CD4-positive, CD25-positive, alpha-beta regulatory T cell (primary cell): ENCODE measurements around the gene STK39. TPM values are rescaled to one million over a fixed set of nuclear protein-coding genes. Genes with fewer than 3 reads are reported as not detected.

ENCODE experiments used
- ATAC-seq, 2 donors: fragments of 150-1000 bp; cut with Tn5 transposase; one replicate each; pipeline ENCODE4 v1.10.0; 2021; ENCODE audit warnings: low read depth in 2 of 2, moderate number of reproducible peaks in 2 of 2, moderate library complexity in 1 of 2
- DNase-seq, 3 donors: peaks; one replicate each; pipeline versions ENCODE4 v3.0.0 to v3.0.0-alpha.2; 2012 to 2022; ENCODE audit warnings: mixed read lengths in 1 of 3
- H3K27ac ChIP-seq: one replicate; pipeline ENCODE4 v1.7.0; 2013; ENCODE audit warnings: mild to moderate bottlenecking, low read length; ENCODE audit not compliant: insufficient read depth, poor library complexity, severe bottlenecking
- H3K27me3 ChIP-seq: one replicate; pipeline ENCODE4 v1.7.0; 2013; ENCODE audit warnings: low read length; ENCODE audit not compliant: control insufficient read depth, insufficient read depth
- H3K36me3 ChIP-seq: one replicate; pipeline ENCODE4 v1.7.0; 2013; ENCODE audit warnings: mild to moderate bottlenecking, low read length, moderate library complexity; ENCODE audit not compliant: control insufficient read depth, insufficient read depth
- H3K4me1 ChIP-seq: 2 replicates; pipeline ENCODE4 v1.7.0; 2013; ENCODE audit warnings: mild to moderate bottlenecking, low read length; ENCODE audit not compliant: insufficient read depth, control insufficient read depth, poor library complexity, severe bottlenecking
- H3K4me3 ChIP-seq: one replicate; pipeline ENCODE4 v1.7.0; 2013; ENCODE audit warnings: low read depth, mild to moderate bottlenecking, low read length, moderate library complexity
- H3K9me3 ChIP-seq, 2 experiments: 1 replicate in 1 of 2; 2 replicates in 1 of 2; pipeline ENCODE4 v1.7.0; 2013; ENCODE audit warnings: low read length in 2 of 2, mild to moderate bottlenecking in 1 of 2, moderate library complexity in 1 of 2; ENCODE audit not compliant: control insufficient read depth in 2 of 2
- H3K27ac Mint-ChIP-seq, 3 donors: one replicate each; pipeline ENCODE4 v1.8.0; 2020 to 2022; ENCODE audit warnings: mild to moderate bottlenecking in 3 of 3, mixed read lengths in 3 of 3, moderate library complexity in 2 of 3
- H3K27me3 Mint-ChIP-seq: one replicate; pipeline ENCODE4 v1.8.0; 2022; ENCODE audit warnings: mild to moderate bottlenecking, mixed read lengths
- H3K36me3 Mint-ChIP-seq: one replicate; pipeline ENCODE4 v1.8.0; 2020; ENCODE audit warnings: mixed read lengths
- H3K4me1 Mint-ChIP-seq, 4 donors: one replicate each; pipeline ENCODE4 v1.8.0; 2020 to 2022; ENCODE audit warnings: mixed read lengths in 4 of 4, mild to moderate bottlenecking in 1 of 4
- H3K4me3 Mint-ChIP-seq, 4 donors: one replicate each; pipeline ENCODE4 v1.8.0; 2020 to 2022; ENCODE audit warnings: mild to moderate bottlenecking in 4 of 4, mixed read lengths in 4 of 4, moderate library complexity in 3 of 4
- H3K9me3 Mint-ChIP-seq, 7 donors: one replicate each; pipeline ENCODE4 v1.8.0; 2020 to 2022; ENCODE audit warnings: mixed read lengths in 7 of 7, mild to moderate bottlenecking in 3 of 7, moderate library complexity in 2 of 7
- polyA plus RNA-seq, 4 donors: library from polyadenylated mRNA; unstranded; fragments of 300-500 nt; fragmentation: Illumina TruSeq; gene quantifications; one replicate each; pipeline ENCODE4 v1.2.3, GENCODE V29; 2021
- total RNA-seq: library from RNA; stranded (reverse); gene quantifications from one replicate; pipeline ENCODE4 v1.2.3, GENCODE V29; 2022

STK39 gene
- total and polyA plus RNA-seq, 5 donors from 2014 or later = 4.4 to 27.2 (median 7.6) TPM

GRCh38 chr2:168207851-168208250, 39.5 kb downstream of the STK39 start:
- Mint-ChIP-seq H3K27me3 (no peaks in the 10 kb centered on the region), H3K4me1 (peaks cover 26 to 61% (median 47%) of the 10 kb centered on the region in 4 donors), H3K4me3 (no peak overlapping the region), H3K9me3 (peaks cover 0 to 4% (median 0%) of the 10 kb centered on the region in 7 donors), H3K27ac (no peak overlapping the region), H3K36me3 (peaks cover 23% of the 10 kb centered on the region)
- no peak for DNase-seq
- H3K4me3 ChIP-seq = no peak overlapping the region
- H3K36me3 ChIP-seq = no peaks in the 10 kb centered on the region
- H3K27ac ChIP-seq = no peak overlapping the region
- no peak for ATAC-seq
- H3K4me1 ChIP-seq = peaks cover 25% of the 10 kb centered on the region
- H3K9me3 ChIP-seq = no peaks in the 10 kb centered on the region
- H3K27me3 ChIP-seq = no peaks in the 10 kb centered on the region

- peaks cover 29 to 56% (median 44%) of the 10 kb centered on the region in 4 donors for H3K4me1 Mint-ChIP-seq
- Histone ChIP-seq H3K27ac (no peak overlapping the region), H3K4me3 (no peak overlapping the region), H3K9me3 (no peaks in the 10 kb centered on the region), H3K36me3 (no peaks in the 10 kb centered on the region), H3K4me1 (no peaks in the 10 kb centered on the region), H3K27me3 (no peaks in the 10 kb centered on the region)
- no peak for DNase-seq
- peaks cover 0 to 4% (median 0%) of the 10 kb centered on the region in 7 donors for H3K9me3 Mint-ChIP-seq
- H3K27ac Mint-ChIP-seq = peak overlapping the region in 1 of 3 donors; percentile 48
- no peak overlapping the region for H3K4me3 Mint-ChIP-seq
- no peak for ATAC-seq
- H3K36me3 Mint-ChIP-seq = peaks cover 26% of the 10 kb centered on the region
- H3K27me3 Mint-ChIP-seq = no peaks in the 10 kb centered on the region
Observed at GRCh38 chr2:168203762-168204693, 43.4 kb downstream of the STK39 start.

- Histone ChIP-seq H3K4me1 (peaks cover 5% of the 10 kb centered on the region), H3K27me3 (no peaks in the 10 kb centered on the region), H3K9me3 (no peaks in the 10 kb centered on the region), H3K27ac (no peak overlapping the region), H3K4me3 (no peak overlapping the region), H3K36me3 (no peaks in the 10 kb centered on the region)
- Mint-ChIP-seq H3K4me1 (peaks cover 16 to 57% (median 42%) of the 10 kb centered on the region in 4 donors), H3K36me3 (peaks cover 21% of the 10 kb centered on the region), H3K27me3 (no peaks in the 10 kb centered on the region), H3K4me3 (no peak overlapping the region), H3K9me3 (peaks cover 0 to 1% (median 0%) of the 10 kb centered on the region in 7 donors), H3K27ac (peak overlapping the region in 1 of 3 donors; percentile 23)
- ATAC-seq (no peak), DNase-seq (no peak)
Observed at GRCh38 chr2:168201584-168202116, 45.7 kb downstream of the STK39 start.

GRCh38 chr2:168200930-168201583, 46.3 kb downstream of the STK39 start:
- Histone ChIP-seq H3K4me1 (peaks cover 7% of the 10 kb centered on the region), H3K36me3 (no peaks in the 10 kb centered on the region), H3K27me3 (no peaks in the 10 kb centered on the region), H3K9me3 (no peaks in the 10 kb centered on the region), H3K4me3 (no peak overlapping the region), H3K27ac (no peak overlapping the region)
- Mint-ChIP-seq H3K27me3 (no peaks in the 10 kb centered on the region), H3K4me1 (peaks cover 14 to 61% (median 45%) of the 10 kb centered on the region in 4 donors), H3K36me3 (peaks cover 20% of the 10 kb centered on the region), H3K4me3 (no peak overlapping the region), H3K27ac (no peak overlapping the region), H3K9me3 (no peaks in the 10 kb centered on the region)
- DNase-seq (no peak), ATAC-seq (no peak)

- Mint-ChIP-seq H3K9me3 (no peaks in the 10 kb centered on the region), H3K4me1 (peaks cover 25 to 76% (median 56%) of the 10 kb centered on the region in 4 donors), H3K4me3 (no peak overlapping the region), H3K27ac (peak overlapping the region in 1 of 3 donors; percentile 48), H3K36me3 (peaks cover 16% of the 10 kb centered on the region), H3K27me3 (no peaks in the 10 kb centered on the region)
- H3K4me1 ChIP-seq = peaks cover 30% of the 10 kb centered on the region
- H3K9me3 ChIP-seq = no peaks in the 10 kb centered on the region
- H3K27ac ChIP-seq = no peak overlapping the region
- DNase-seq = no peak
- no peaks in the 10 kb centered on the region for H3K36me3 ChIP-seq
- no peak overlapping the region for H3K4me3 ChIP-seq
- ATAC-seq = no peak
- no peaks in the 10 kb centered on the region for H3K27me3 ChIP-seq
Observed at GRCh38 chr2:168198476-168199207, 48.8 kb downstream of the STK39 start.

- no peak overlapping the region for H3K4me3 ChIP-seq
- ATAC-seq = no peak
- Mint-ChIP-seq H3K4me3 (no peak overlapping the region), H3K27ac (peak overlapping the region; percentile 81 to 88 (median 82)), H3K4me1 (peaks cover 25 to 83% (median 61%) of the 10 kb centered on the region in 4 donors), H3K9me3 (no peaks in the 10 kb centered on the region), H3K27me3 (no peaks in the 10 kb centered on the region), H3K36me3 (peaks cover 6% of the 10 kb centered on the region)
- no peak overlapping the region for H3K27ac ChIP-seq
- no peak for DNase-seq
- no peaks in the 10 kb centered on the region for H3K36me3 ChIP-seq
- no peaks in the 10 kb centered on the region for H3K9me3 ChIP-seq
- H3K27me3 ChIP-seq = no peaks in the 10 kb centered on the region
- peaks cover 48% of the 10 kb centered on the region for H3K4me1 ChIP-seq
Observed at GRCh38 chr2:168196764-168197180, 50.6 kb downstream of the STK39 start.
